Stimulated activated naive CD8-positive, alpha-beta T cell treated with anti-CD3 and anti-CD28 coated beads, Interleukin-15, Interleukin-2, amounts not matched to agents 100 U/mL and 50 U/mL, for 24 hours (primary cell): ENCODE results near the gene PGM1.

Experiments
- ATAC-seq: fragments of 150-1000 bp; cut with Tn5 transposase; one replicate; pipeline ENCODE4 v1.10.0; 2021
- DNase-seq: peaks from one replicate; pipeline ENCODE4 v3.0.0; 2021

Gene PGM1

DNA sequence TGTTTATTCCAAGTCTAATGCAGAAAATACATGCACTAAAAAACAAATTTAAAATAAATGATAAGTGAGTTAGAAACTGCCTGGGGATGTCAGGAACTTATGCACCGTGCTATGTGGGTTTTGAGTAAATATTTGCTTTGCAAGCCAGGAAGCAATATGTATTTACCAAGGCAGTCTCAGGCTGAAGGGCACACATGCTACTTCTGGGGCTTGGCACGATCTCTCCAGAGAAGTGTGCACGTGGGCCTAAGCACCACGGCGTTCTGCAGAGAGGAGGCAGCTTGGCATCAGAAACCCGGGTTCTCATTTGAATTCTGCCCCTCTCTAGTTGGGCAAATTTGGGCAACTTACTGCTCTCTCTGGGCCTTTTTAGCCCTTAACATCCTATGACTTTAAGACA lies 108.0 kb downstream of the PGM1 start:
- ATAC-seq (no peak), DNase-seq (no peak)

DNA sequence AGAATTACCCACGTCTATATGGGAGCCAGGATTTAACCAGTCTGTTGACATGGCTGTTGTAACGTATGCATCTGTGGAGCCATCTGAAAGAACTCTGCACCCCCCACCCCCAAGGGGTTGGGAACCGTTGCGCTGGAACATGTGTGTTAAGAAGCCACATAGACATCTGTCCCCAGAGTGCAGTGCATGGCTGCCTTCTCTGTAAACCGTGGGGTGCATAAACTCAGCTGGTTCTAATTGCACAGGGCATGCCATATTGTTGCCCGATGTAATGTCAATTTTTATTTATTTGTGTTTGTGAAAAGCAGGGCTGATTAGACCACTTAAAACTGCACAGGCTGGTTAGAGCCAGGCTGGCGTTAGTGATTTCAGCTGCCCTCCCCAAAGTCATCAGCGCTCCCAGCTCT lies 110.5 kb downstream of the PGM1 start:
- no peak for ATAC-seq
- DNase-seq: no peak

DNA sequence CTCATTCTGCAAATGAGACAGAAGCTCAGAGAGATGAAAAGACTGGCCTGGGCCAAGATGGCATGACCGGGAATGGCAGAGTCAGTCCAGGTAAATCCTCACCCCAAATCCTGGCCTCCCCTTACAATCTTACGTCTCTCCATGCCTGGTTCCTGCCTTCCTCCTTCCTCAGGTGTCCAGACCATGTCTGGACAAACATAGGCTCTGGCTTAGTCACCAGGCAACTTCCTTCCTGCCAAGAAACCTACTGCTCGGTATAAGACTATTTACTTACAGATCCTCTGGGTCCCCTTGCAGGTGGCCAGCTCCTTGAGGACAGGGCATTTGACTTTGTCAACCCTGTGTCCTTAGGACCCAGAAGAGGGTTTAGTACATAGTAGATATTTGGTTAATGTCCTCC lies 111.2 kb downstream of the PGM1 start:
- ATAC-seq: no peak
- no peak for DNase-seq

DNA sequence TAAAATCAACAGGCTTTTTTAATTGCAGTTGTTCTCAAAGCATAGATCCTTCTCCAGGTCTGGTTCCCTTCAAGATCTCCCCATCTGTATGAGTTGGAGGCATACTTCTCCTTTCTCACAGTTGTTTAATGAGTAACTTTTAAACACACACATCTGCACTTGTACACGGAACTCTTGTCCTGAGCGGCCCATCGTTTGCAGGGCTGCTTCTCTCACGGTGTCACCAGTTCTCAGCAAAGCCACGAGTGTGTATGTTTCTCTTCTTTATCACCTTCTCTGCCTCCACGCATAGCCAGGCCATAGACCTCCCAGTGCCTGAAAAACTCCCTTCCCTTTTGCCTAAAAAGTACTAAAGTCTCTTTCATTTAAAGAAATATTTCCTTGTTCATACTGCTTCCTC lies 111.9 kb downstream of the PGM1 start:
- ATAC-seq: no peak
- no peak for DNase-seq

DNA sequence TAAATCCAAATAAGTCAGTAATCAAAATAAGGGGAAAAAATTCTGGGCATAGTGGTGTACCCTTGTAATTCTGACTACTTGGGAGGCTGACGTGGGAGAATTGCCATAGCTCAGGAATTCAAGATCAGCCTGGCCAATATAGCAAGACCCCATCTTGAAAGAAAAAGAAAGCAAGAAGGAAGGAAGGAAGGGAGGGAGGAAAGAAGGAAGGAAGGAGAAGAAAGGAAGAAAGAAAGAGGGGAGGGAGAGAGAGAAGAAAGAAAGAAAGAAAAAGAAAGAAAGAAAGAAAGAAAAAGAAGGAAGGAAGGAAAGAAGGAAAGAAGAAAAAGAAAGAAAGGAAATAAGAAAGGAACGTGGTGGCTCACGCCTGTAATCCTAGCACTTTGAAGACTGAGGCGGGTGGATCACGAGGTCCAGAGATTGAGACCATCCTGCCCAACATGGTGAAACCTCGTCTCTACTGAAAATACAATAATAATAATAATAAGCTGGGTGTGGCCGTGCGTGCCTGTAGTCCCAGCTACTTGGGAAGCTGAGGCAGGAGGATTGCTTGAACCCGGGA lies 116.1 kb downstream of the PGM1 start:
- DNase-seq: no peak

More for the DNA sequence above, 116.1 kb downstream of the PGM1 start:
- ATAC-seq: no peak
